Astrocyte of the cerebellum (primary cell): ENCODE data around the gene TRAPPC4.
A peak's percentile ranks its signal among the peaks of the same experiment; 100 is the strongest.
"Not testable (repeated sequence)": the region's sequence is repeated elsewhere in the genome, so short reads cannot be mapped to it uniquely, and the experiment has no call there.

Source experiments
- DNase-seq: peaks from one replicate; pipeline ENCODE4 v3.0.0-alpha.2; 2011; ENCODE audit warnings: low read depth
- H3K4me3 ChIP-seq: 2 replicates; pipeline ENCODE4 v1.5.1; 2011; ENCODE audit warnings: mild to moderate bottlenecking, low read depth, low read length, moderate library complexity
- in situ Hi-C: cut with HindIII; loops from 2 replicates; pipeline ENCODE4 v1.10.0; 2017; ENCODE audit warnings: low sequenced_read_pairs
- TF ChIP-seq, protein P1 (sequence below): IDR thresholded peaks from 2 replicates; pipeline ENCODE4 v1.5.1; 2012; ENCODE audit warnings: low read length, low read depth, moderate library complexity, mild to moderate bottlenecking; ENCODE audit errors: missing control alignments

Gene TRAPPC4

DNA sequence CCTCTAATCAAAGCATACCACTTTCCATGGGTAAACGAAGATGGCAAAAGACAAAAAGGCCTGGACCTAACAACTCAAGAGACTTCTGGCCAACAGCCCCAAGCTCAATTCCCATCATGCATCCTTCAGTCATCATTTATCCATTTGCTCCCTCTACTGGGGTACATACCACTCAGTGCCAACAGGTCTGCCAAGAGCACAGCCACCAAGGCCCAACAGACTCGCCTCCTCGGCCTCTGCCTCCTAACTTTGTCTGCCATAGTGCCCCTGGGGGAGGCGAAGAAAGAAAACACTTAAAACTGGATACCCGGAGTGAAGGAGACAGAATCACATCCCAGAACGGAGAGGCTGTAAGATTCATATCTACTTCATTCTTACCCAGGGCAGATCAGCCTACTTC, 37.3 kb downstream of the TRAPPC4 start:
- in situ Hi-C loops = no loop called here
- peak overlapping the region; percentile 81 for H3K4me3 ChIP-seq
- TF ChIP-seq, protein P1, sequence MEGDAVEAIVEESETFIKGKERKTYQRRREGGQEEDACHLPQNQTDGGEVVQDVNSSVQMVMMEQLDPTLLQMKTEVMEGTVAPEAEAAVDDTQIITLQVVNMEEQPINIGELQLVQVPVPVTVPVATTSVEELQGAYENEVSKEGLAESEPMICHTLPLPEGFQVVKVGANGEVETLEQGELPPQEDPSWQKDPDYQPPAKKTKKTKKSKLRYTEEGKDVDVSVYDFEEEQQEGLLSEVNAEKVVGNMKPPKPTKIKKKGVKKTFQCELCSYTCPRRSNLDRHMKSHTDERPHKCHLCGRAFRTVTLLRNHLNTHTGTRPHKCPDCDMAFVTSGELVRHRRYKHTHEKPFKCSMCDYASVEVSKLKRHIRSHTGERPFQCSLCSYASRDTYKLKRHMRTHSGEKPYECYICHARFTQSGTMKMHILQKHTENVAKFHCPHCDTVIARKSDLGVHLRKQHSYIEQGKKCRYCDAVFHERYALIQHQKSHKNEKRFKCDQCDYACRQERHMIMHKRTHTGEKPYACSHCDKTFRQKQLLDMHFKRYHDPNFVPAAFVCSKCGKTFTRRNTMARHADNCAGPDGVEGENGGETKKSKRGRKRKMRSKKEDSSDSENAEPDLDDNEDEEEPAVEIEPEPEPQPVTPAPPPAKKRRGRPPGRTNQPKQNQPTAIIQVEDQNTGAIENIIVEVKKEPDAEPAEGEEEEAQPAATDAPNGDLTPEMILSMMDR = no peak
- DNase-seq = no peak

GRCh38 chr11:119056421-119056999, 37.9 kb downstream of the TRAPPC4 start:
- DNase-seq = no peak
- in situ Hi-C loops = no loop called here

GRCh38 chr11:119057000-119057769, 38.6 kb downstream of the TRAPPC4 start, which contains the start of gene HYOU1:
Gene HYOU1 (minus strand): TSS chr11:119057205. CDS start chr11:119056160, 1,045 bp downstream.
- H3K4me3 ChIP-seq = peak within 1 kb of the TSS; percentile 81
- in situ Hi-C loops = no loop called here
- TF ChIP-seq, protein P1 = peak; percentile 43
- DNase-seq = peak; percentile 86

More at GRCh38 chr11:119056421-119056999, 37.9 kb downstream of the TRAPPC4 start:
- H3K4me3 ChIP-seq = peak overlapping the region; percentile 81
- TF ChIP-seq, protein P1 = no peak

- H3K4me3 ChIP-seq, in situ Hi-C loops, DNase-seq: not testable (repeated sequence)
Observed at GRCh38 chr11:119059128-119059527, 40.6 kb downstream of the TRAPPC4 start.

- H3K4me3 ChIP-seq = no peak overlapping the region
- in situ Hi-C loops = no loop called here
- no peak for DNase-seq
- TF ChIP-seq, protein P1 = no peak
Observed at GRCh38 chr11:119061256-119061655, 42.7 kb downstream of the TRAPPC4 start.

DNA sequence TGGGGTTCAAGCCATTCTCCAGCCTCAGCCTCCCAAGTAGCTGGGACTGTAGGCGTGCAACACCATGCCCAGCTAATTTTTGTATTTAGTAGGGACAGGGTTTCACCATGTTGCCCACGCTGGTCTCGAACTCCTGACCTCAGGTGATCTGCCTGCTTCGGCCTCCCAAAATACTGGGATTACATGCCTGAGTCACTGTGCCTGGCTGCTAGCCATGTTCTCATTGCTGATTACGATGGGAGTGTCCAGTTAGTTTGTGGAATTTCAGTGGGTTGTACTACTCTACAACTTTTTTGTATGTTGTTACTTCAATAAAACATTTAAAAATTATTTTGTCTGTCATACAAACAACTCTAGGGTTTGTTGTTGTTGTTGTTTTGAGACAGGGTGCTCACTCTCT, 44.2 kb downstream of the TRAPPC4 start:
- in situ Hi-C loops = no loop called here
- DNase-seq = no peak
- H3K4me3 ChIP-seq = no peak overlapping the region
- TF ChIP-seq, protein P1 = no peak

- no peak for DNase-seq
- in situ Hi-C loops = no loop called here
- no peak overlapping the region for H3K4me3 ChIP-seq
- TF ChIP-seq, protein P1 = peak; percentile 55
Observed at GRCh38 chr11:119065369-119065768, 46.8 kb downstream of the TRAPPC4 start.
